Measurements from ENCODE around the gene SLIT1. TPM values are rescaled to one million over a fixed set of nuclear protein-coding genes. Genes with fewer than 3 reads are reported as not detected.

Gene SLIT1
- total RNA-seq, 4 donors from 2014 or later, result 0.28 to 1.7 TPM; not detected in 2

GRCh38 chr10:97149079-97149531, 36.7 kb downstream of the SLIT1 start:
- H3K4me1 ChIP-seq, result no peaks in the 10 kb centered on the region
- no peak for TF ChIP-seq CTCF (IDR thresholded peaks at IDR 0.05)
- no peak for TF ChIP-seq POLR2A (IDR thresholded peaks at IDR 0.05)
- DNase-seq, result no peak
- H3K27ac ChIP-seq, result no peak overlapping the region
- H3K36me3 ChIP-seq, result no peaks in the 10 kb centered on the region
- H3K4me3 ChIP-seq, result no peak overlapping the region
- H3K27me3 ChIP-seq, result no peaks in the 10 kb centered on the region
- H3K9me3 ChIP-seq, result no peaks in the 10 kb centered on the region

- Histone ChIP-seq H3K36me3 (no peaks in the 10 kb centered on the region), H3K27ac (no peak overlapping the region), H3K4me1 (no peaks in the 10 kb centered on the region), H3K9me3 (no peaks in the 10 kb centered on the region), H3K27me3 (no peaks in the 10 kb centered on the region), H3K4me3 (no peak overlapping the region)
- no peak for DNase-seq
- no peak for TF ChIP-seq CTCF (IDR thresholded peaks at IDR 0.05)
- no peak for TF ChIP-seq POLR2A (IDR thresholded peaks at IDR 0.05)
Measured at GRCh38 chr10:97144297-97144696, 41.5 kb downstream of the SLIT1 start.

- H3K4me3 ChIP-seq, result no peak overlapping the region
- no peak for DNase-seq
- H3K36me3 ChIP-seq, result no peaks in the 10 kb centered on the region
- H3K27me3 ChIP-seq, result no peaks in the 10 kb centered on the region
- no peak overlapping the region for H3K27ac ChIP-seq
- no peaks in the 10 kb centered on the region for H3K4me1 ChIP-seq
- no peaks in the 10 kb centered on the region for H3K9me3 ChIP-seq
- TF ChIP-seq POLR2A (IDR thresholded peaks at IDR 0.05), result no peak
Measured at GRCh38 chr10:97142834-97143233, 42.9 kb downstream of the SLIT1 start.

- Histone ChIP-seq H3K9me3 (no peaks in the 10 kb centered on the region), H3K4me3 (no peak overlapping the region), H3K27me3 (no peaks in the 10 kb centered on the region), H3K4me1 (no peaks in the 10 kb centered on the region), H3K36me3 (no peaks in the 10 kb centered on the region), H3K27ac (no peak overlapping the region)
- DNase-seq, result no peak
- TF ChIP-seq CTCF (IDR thresholded peaks at IDR 0.05), result no peak
- no peak for TF ChIP-seq POLR2A (IDR thresholded peaks at IDR 0.05)
Measured at GRCh38 chr10:97140902-97141745, 44.6 kb downstream of the SLIT1 start.

- DNase-seq, result no peak
- TF ChIP-seq POLR2A (IDR thresholded peaks at IDR 0.05), result no peak
- no peak for TF ChIP-seq CTCF (IDR thresholded peaks at IDR 0.05)
- no peaks in the 10 kb centered on the region for H3K9me3 ChIP-seq
- no peaks in the 10 kb centered on the region for H3K4me1 ChIP-seq
- no peaks in the 10 kb centered on the region for H3K36me3 ChIP-seq
- H3K4me3 ChIP-seq, result no peak overlapping the region
- H3K27me3 ChIP-seq, result no peaks in the 10 kb centered on the region
- H3K27ac ChIP-seq, result no peak overlapping the region
Measured at GRCh38 chr10:97140049-97140846, 45.5 kb downstream of the SLIT1 start.

- H3K27ac ChIP-seq, result no peak overlapping the region
- DNase-seq, result no peak
- H3K36me3 ChIP-seq, result no peaks in the 10 kb centered on the region
- no peaks in the 10 kb centered on the region for H3K9me3 ChIP-seq
- TF ChIP-seq POLR2A (IDR thresholded peaks at IDR 0.05), result no peak
- TF ChIP-seq CTCF (IDR thresholded peaks at IDR 0.05), result no peak
- no peaks in the 10 kb centered on the region for H3K4me1 ChIP-seq
- no peak overlapping the region for H3K4me3 ChIP-seq
- H3K27me3 ChIP-seq, result no peaks in the 10 kb centered on the region
Measured at GRCh38 chr10:97139651-97140048, 46.1 kb downstream of the SLIT1 start.
